Measurements from ENCODE around the gene DNAJC1.

Gene DNAJC1

GRCh38 chr10:21904930-21905329 is 98.6 kb downstream of the DNAJC1 start:
- H3K4me3 ChIP-seq (ENCODE audit: insufficient read depth, low read length, poor library complexity, severe bottlenecking): no peak overlapping the region
- H3K9me3 ChIP-seq (ENCODE audit: insufficient read depth, low read length): no peaks in the 10 kb centered on the region
- H3K27me3 ChIP-seq (ENCODE audit: low read length): no peaks in the 10 kb centered on the region
- no peak overlapping the region for H3K9ac ChIP-seq (ENCODE audit: low read length)
- H3F3A ChIP-seq (ENCODE audit: insufficient read depth): no peaks in the 10 kb centered on the region
- no peak overlapping the region for H3K27ac ChIP-seq (ENCODE audit: low read depth, low read length)
- no peaks in the 10 kb centered on the region for H3K36me3 ChIP-seq (ENCODE audit: low read length)
- H4K20me1 ChIP-seq (ENCODE audit: low read depth, low read length): no peaks in the 10 kb centered on the region
- no peaks in the 10 kb centered on the region for H3K79me2 ChIP-seq (ENCODE audit: insufficient read depth, low read length)
- no peak overlapping the region for H3K4me2 ChIP-seq (ENCODE audit: low read depth, low read length, poor library complexity, severe bottlenecking)
- no peak overlapping the region for H2AFZ ChIP-seq (ENCODE audit: low read depth, low read length, severe bottlenecking)
- TF ChIP-seq EZH2phosphoT487 (conservative IDR thresholded peaks at IDR 0.05; ENCODE audit: low read length) (no peak), CTCF (IDR thresholded peaks at IDR 0.05; ENCODE audit: insufficient read depth, low read length, poor library complexity, severe bottlenecking) (no peak)
- H3K9me2 ChIP-seq (replicated peaks; ENCODE audit: insufficient read depth, low read length): no peaks in the 10 kb centered on the region

- no peaks in the 10 kb centered on the region for H3K79me2 ChIP-seq (ENCODE audit: insufficient read depth, low read length)
These were observed 103.8 kb downstream of the DNAJC1 start for GRCh38 chr10:21899736-21900135.

DNA sequence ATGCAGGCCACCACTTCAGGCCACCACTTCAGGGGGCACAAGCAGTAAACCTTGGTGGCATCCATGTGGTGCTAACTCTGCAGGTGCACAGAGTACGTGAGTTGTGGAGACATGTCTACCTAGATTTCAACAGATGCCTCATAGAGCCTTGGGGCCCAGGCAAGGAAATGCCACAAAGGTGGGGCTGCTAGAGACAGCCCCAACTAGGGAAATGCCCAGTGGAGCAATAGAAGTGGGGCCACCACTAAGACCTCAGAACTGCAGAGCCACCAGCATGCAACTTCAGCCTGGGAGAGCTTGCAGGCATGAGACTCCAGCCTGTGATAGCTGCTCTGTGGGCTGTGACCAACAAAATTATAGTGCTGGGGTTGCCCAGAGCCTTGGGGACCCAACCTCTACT is 107.6 kb downstream of the DNAJC1 start:
- no peaks in the 10 kb centered on the region for H3K79me2 ChIP-seq (ENCODE audit: insufficient read depth, low read length)
- no peaks in the 10 kb centered on the region for H3K9me3 ChIP-seq (ENCODE audit: insufficient read depth, low read length)
- no peaks in the 10 kb centered on the region for H4K20me1 ChIP-seq (ENCODE audit: low read depth, low read length)
- TF ChIP-seq EZH2phosphoT487 (conservative IDR thresholded peaks at IDR 0.05; ENCODE audit: low read length) (no peak), CTCF (IDR thresholded peaks at IDR 0.05; ENCODE audit: insufficient read depth, low read length, poor library complexity, severe bottlenecking) (no peak)
- no peaks in the 10 kb centered on the region for H3K9me2 ChIP-seq (replicated peaks; ENCODE audit: insufficient read depth, low read length)
- H3K27me3 ChIP-seq (ENCODE audit: low read length): no peaks in the 10 kb centered on the region
- no peak overlapping the region for H3K4me3 ChIP-seq (ENCODE audit: insufficient read depth, low read length, poor library complexity, severe bottlenecking)
- no peak overlapping the region for H2AFZ ChIP-seq (ENCODE audit: low read depth, low read length, severe bottlenecking)
- H3F3A ChIP-seq (ENCODE audit: insufficient read depth): no peaks in the 10 kb centered on the region
- no peaks in the 10 kb centered on the region for H3K36me3 ChIP-seq (ENCODE audit: low read length)
- H3K27ac ChIP-seq (ENCODE audit: low read depth, low read length): no peak overlapping the region
- no peak overlapping the region for H3K4me2 ChIP-seq (ENCODE audit: low read depth, low read length, poor library complexity, severe bottlenecking)
- H3K9ac ChIP-seq (ENCODE audit: low read length): no peak overlapping the region

More at GRCh38 chr10:21899736-21900135, 103.8 kb downstream of the DNAJC1 start:
- TF ChIP-seq CTCF (IDR thresholded peaks at IDR 0.05; ENCODE audit: insufficient read depth, low read length, poor library complexity, severe bottlenecking) (no peak), EZH2phosphoT487 (conservative IDR thresholded peaks at IDR 0.05; ENCODE audit: low read length) (no peak)
- H3K27ac ChIP-seq (ENCODE audit: low read depth, low read length): no peak overlapping the region
- no peak overlapping the region for H2AFZ ChIP-seq (ENCODE audit: low read depth, low read length, severe bottlenecking)
- no peak overlapping the region for H3K4me2 ChIP-seq (ENCODE audit: low read depth, low read length, poor library complexity, severe bottlenecking)
- H3K9me3 ChIP-seq (ENCODE audit: insufficient read depth, low read length): no peaks in the 10 kb centered on the region
- no peaks in the 10 kb centered on the region for H3K9me2 ChIP-seq (replicated peaks; ENCODE audit: insufficient read depth, low read length)
- no peaks in the 10 kb centered on the region for H4K20me1 ChIP-seq (ENCODE audit: low read depth, low read length)
- H3K4me3 ChIP-seq (ENCODE audit: insufficient read depth, low read length, poor library complexity, severe bottlenecking): no peak overlapping the region
- H3K27me3 ChIP-seq (ENCODE audit: low read length): no peaks in the 10 kb centered on the region
- no peaks in the 10 kb centered on the region for H3F3A ChIP-seq (ENCODE audit: insufficient read depth)
- no peak overlapping the region for H3K9ac ChIP-seq (ENCODE audit: low read length)
- H3K36me3 ChIP-seq (ENCODE audit: low read length): no peaks in the 10 kb centered on the region
